Tibial nerve (tissue), 4 donors: ENCODE measurements around the gene SDHD.
"Not testable (repeated sequence)": the region's sequence is repeated elsewhere in the genome, so short reads cannot be mapped to it uniquely, and the experiment has no call there.

ENCODE experiments used
- CTCF ChIP-seq, 5 experiments: fragments of 200-600 bp in 3 of 5; fragments of 450-650 bp in 2 of 5; sonication (generic) in 3 of 5; IDR thresholded peaks; one replicate each; pipeline ENCODE4 v1.5.1; 2016 to 2019; ENCODE audit warnings: antibody characterized with exemption in 5 of 5, mild to moderate bottlenecking in 3 of 5, moderate library complexity in 2 of 5
- EP300 ChIP-seq, 2 donors: sonication (generic); formaldehyde crosslinking; IDR thresholded peaks; one replicate each; pipeline ENCODE4 v1.6.1; 2017; ENCODE audit warnings: antibody characterized with exemption in 2 of 2, mild to moderate bottlenecking in 1 of 2
- POLR2A ChIP-seq, 2 donors: fragments of 450-650 bp; IDR thresholded peaks; one replicate each; pipeline ENCODE4 v1.6.1; 2017; ENCODE audit warnings: antibody characterized with exemption in 2 of 2, mild to moderate bottlenecking in 2 of 2, moderate library complexity in 2 of 2

GRCh38 chr11:112046647-112047046, 40.0 kb upstream of the SDHD start:
- not testable (repeated sequence) for TF ChIP-seq EP300, POLR2A, CTCF (IDR thresholded peaks at IDR 0.05)
